ENCODE measurements around the gene BBOF1. TPM values are rescaled to one million over a fixed set of nuclear protein-coding genes. Genes with fewer than 3 reads are reported as not detected.
"Not testable (repeated sequence)": the region's sequence is repeated elsewhere in the genome, so short reads cannot be mapped to it uniquely, and the experiment has no call there.

The BBOF1 gene
- polyA plus RNA-seq, 6 donors from 2014 or later: 1.2 to 5.8 (median 2.0) TPM

DNA sequence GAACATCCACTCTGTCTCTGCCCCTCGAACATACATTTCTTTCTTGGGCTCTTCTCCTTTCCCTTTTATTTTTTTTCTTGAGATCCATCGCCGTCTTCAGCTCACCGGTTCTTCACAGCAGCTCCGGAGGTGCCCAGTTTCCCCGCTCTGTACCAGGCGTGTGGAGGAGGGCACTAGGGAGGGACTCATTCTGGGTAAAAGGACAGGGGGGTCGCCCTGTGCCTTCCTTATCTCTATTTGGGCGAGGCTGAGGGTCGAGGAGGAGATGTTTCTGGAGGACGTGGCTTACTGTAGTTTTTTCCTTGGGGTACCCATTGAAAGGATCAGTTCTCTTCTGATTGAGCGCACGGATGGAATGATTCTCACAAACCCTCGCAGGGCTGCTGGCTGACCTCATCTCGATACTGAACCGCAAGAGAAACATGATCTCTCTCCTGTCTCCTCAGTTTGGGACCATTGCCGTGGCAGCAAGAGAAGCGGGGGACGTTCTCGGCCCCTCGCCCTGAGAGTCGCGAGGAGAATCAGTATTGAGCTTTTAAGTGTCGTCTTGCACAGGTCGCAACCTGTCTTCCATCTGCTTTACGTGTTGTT, 66.0 kb downstream of the BBOF1 start:
- Mint-ChIP-seq H3K36me3 (peaks cover 0 to 6% of the 10 kb centered on the region in 2 donors), H3K4me3 (peak overlapping the region; percentile 89 to 100 (median 98)), H3K9me3 (peaks cover 0 to 2% (median 0%) of the 10 kb centered on the region in 7 donors), H3K27ac (peak overlapping the region; percentile 85 to 98 (median 96)), H3K4me1 (peaks cover 34 to 43% (median 38%) of the 10 kb centered on the region in 3 donors), H3K27me3 (no peaks in the 10 kb centered on the region)
- no peak for DNase-seq
- no peak for ATAC-seq (ENCODE audit: low read depth in 2 of 2)

DNA sequence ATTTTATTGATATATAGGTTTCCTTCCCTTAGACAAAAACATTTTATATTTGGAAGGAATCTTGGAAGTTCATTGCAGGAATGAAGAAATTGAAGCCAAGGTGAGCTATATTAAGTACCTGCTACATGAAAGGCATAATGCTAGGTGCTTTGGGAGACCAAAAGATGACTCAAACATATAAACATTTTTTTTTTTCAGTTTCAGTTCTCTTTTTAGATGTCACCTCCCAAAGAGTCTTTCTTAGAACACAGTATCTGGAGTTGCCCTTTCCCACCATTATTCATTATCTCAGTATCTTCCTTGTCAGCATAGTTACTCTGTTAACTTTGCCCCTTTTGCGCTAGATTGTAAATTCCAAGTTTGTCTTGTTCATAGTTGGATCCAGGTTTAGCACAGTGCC, 66.7 kb downstream of the BBOF1 start:
- peak overlapping the region; percentile 89 to 100 (median 98) for H3K4me3 Mint-ChIP-seq
- peaks cover 32 to 47% (median 38%) of the 10 kb centered on the region in 3 donors for H3K4me1 Mint-ChIP-seq
- H3K27me3 Mint-ChIP-seq: no peaks in the 10 kb centered on the region
- H3K9me3 Mint-ChIP-seq: peaks cover 0 to 2% (median 0%) of the 10 kb centered on the region in 7 donors
- no peak for ATAC-seq (ENCODE audit: low read depth in 2 of 2)
- H3K36me3 Mint-ChIP-seq: peaks cover 0 to 6% of the 10 kb centered on the region in 2 donors
- peak overlapping the region in 5 of 6 donors; percentile 85 to 98 (median 96) for H3K27ac Mint-ChIP-seq
- DNase-seq: peak; percentile 35

DNA sequence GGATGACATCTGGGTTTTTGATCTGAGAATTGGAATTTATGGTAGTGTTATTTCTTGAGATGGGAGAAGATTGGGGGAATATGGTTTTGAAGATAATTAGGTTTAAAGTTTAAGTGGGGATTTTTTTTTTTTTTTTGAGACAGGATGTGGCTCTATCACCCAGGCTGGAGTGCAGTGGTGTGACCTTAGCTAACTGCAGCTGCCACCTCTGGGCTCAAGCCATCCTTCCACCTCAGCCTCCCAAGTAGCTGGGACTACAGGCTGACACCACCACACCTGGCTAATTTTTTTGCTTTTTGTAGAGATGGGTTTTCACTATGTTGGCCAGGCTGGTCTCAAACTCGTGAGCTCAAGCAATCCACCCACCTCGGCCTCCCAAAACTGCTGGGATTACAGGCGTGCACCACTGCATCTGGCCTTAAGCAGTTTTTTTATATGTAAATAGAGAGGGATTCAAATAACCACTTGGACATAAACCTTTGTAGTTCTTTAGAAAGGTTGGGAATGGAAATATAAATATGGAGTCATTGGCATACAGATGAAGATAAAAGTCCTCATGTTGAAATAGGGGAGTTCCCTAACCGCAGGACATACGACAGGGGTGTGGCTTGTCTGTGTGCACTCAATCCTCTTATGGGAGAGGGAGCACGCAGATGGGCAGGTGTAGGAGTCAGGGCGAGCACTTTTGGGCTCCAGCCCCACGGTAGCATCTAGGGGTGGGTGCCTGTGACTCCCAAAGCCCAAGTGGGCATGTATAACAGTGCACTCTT, 70.3 kb downstream of the BBOF1 start:
- DNase-seq: no peak
- no peaks in the 10 kb centered on the region for H3K27me3 Mint-ChIP-seq
- H3K4me3 Mint-ChIP-seq: peak overlapping the region in 1 of 8 donors; percentile 3
- ATAC-seq (ENCODE audit: low read depth in 2 of 2): no peak
- H3K9me3 Mint-ChIP-seq: peaks cover 0 to 2% (median 0%) of the 10 kb centered on the region in 7 donors
- H3K36me3 Mint-ChIP-seq: peaks cover 0 to 9% of the 10 kb centered on the region in 2 donors
- H3K4me1 Mint-ChIP-seq: peaks cover 14 to 35% (median 25%) of the 10 kb centered on the region in 3 donors
- no peak overlapping the region for H3K27ac Mint-ChIP-seq

DNA sequence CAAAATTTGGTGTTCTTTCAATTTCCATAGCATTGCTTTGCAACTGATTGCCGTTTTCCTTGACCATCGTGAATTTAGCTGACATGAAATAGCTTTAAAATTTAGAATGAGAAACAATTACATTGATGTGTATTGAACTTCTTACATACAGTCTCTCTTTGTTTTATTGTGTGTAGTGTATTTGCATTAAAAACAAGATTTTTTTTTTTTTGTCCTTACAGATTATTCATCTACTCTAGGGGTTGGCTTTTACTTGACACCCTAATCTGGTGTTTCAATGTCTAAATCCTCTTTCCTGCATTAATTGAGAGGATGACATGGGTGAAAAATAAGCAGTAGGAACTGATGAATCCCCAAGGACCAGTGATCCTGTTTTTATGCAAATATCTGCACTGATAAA, 86.2 kb downstream of the BBOF1 start:
- peaks cover 6 to 22% of the 10 kb centered on the region in 2 donors for H3K36me3 Mint-ChIP-seq

DNA sequence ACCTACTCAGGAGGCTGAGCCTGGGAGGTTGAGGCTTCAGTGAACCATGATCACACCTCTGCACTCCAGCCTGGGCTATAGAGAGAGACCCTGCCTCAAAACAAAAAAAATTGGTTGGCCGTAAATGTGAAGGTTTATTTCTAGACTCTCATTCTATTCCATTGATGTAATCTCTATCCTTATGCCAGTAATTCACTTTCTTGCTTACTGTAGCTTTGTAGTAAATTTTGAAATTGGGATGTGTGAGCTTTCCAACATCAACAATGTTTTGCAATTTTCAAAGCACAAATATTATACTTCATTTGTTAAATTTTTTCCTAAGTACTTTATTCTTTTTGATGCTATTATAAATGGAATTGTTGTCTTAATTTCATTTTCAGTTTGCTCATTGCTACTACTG, 90.2 kb downstream of the BBOF1 start:
- Mint-ChIP-seq H3K27ac (peak overlapping the region in 1 of 6 donors; percentile 62), H3K27me3 (no peaks in the 10 kb centered on the region), H3K9me3 (no peaks in the 10 kb centered on the region), H3K4me1 (no peaks in the 10 kb centered on the region), H3K4me3 (no peak overlapping the region), H3K36me3 (peaks cover 6 to 16% of the 10 kb centered on the region in 2 donors)
- DNase-seq (no peak), ATAC-seq (ENCODE audit: low read depth in 2 of 2) (no peak)

More for the DNA sequence above, 86.2 kb downstream of the BBOF1 start:
- DNase-seq (no peak), ATAC-seq (ENCODE audit: low read depth in 2 of 2) (no peak)
- no peaks in the 10 kb centered on the region for H3K4me1 Mint-ChIP-seq
- no peak overlapping the region for H3K4me3 Mint-ChIP-seq
- no peak overlapping the region for H3K27ac Mint-ChIP-seq
- H3K27me3 Mint-ChIP-seq: no peaks in the 10 kb centered on the region
- H3K9me3 Mint-ChIP-seq: no peaks in the 10 kb centered on the region

DNA sequence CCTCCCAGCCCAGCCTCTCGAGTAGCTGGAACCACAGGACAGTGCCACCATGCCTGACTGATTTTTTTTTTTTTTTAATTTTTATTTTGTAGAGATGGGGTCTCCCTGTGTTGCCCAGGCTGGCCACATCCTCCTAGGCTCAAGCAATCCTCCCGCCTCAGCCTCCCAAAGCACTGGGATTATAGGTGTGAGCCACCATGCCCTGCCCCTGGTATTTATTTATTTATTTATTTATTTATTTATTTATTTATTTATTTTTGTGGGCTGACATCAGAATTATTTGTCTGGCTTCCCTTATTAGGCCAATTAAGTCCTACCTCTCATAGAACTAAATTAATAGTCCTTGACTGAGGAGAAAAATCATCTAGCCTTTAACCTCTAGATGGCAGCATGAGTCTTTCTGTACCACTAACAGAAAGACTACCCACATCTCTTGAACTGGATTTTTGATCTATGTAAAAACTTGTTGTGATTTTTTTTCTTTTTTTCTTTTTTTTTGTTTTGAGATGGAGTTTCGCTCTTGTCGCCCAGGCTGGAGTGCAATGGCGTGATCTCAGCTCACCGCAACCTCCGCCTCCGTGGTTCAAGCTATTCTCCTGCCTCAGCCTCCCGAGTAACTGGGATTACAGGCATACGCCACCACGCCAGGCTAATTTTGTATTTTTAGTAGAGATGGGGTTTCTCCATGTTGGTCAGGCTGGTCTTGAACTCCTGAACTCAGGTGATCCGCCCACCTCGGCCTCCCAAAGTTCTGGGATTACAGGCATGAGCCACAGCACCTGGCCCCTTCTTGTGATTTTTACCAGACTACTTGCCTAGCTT, 92.5 kb downstream of the BBOF1 start:
- not testable (repeated sequence) for H3K4me1 Mint-ChIP-seq, H3K27me3 Mint-ChIP-seq, H3K27ac Mint-ChIP-seq, H3K4me3 Mint-ChIP-seq, H3K9me3 Mint-ChIP-seq
- H3K36me3 Mint-ChIP-seq: peaks cover 6 to 16% of the 10 kb centered on the region in 2 donors
- peak; percentile 50 to 65 for ATAC-seq (ENCODE audit: low read depth in 2 of 2)
- peak; percentile 43 for DNase-seq

Other genes with a start within 250 kb of the BBOF1 start
- gene PTGR2, start 167.5 kb upstream of the BBOF1 start, polyA plus RNA-seq (ENCODE audit: low read depth in 6 of 6): 1 to 10 TPM; 1.0 to 4.9 (median 3.3) TPM
- 10 to 100 TPM; 56.3 to 77.1 (median 66.9) TPM for gene ZNF410, start 132.5 kb upstream of the BBOF1 start, polyA plus RNA-seq (ENCODE audit: low read depth in 6 of 6)
- gene FAM161B, start 69.3 kb upstream of the BBOF1 start, polyA plus RNA-seq (ENCODE audit: low read depth in 6 of 6): 1 to 10 TPM in 5 of 6 donors, under 1 TPM in 1; 0.79 to 2.7 (median 1.5) TPM
- 10 to 100 TPM; 10.9 to 22.5 (median 14.5) TPM for gene COQ6, start 69.0 kb upstream of the BBOF1 start, polyA plus RNA-seq (ENCODE audit: low read depth in 6 of 6)
- gene ENTPD5, start 61 bp upstream of the BBOF1 start, polyA plus RNA-seq (ENCODE audit: low read depth in 6 of 6): 1 to 10 TPM; 2.3 to 5.7 (median 5.0) TPM
- gene ALDH6A1, start 65.1 kb downstream of the BBOF1 start, polyA plus RNA-seq (ENCODE audit: low read depth in 6 of 6): 10 to 100 TPM; 14.5 to 24.3 (median 20.6) TPM
- 10 to 100 TPM in 5 of 6 donors, 1 to 10 TPM in 1; 7.4 to 19.1 (median 11.9) TPM for gene LIN52, start 65.6 kb downstream of the BBOF1 start, polyA plus RNA-seq (ENCODE audit: low read depth in 6 of 6)
- not detected for gene VSX2, start 220.1 kb downstream of the BBOF1 start, polyA plus RNA-seq (ENCODE audit: low read depth in 6 of 6)